Hepatocyte (in vitro differentiated cells): ENCODE data around the gene CD7. TPM values are rescaled to one million over a fixed set of nuclear protein-coding genes. Genes with fewer than 3 reads are reported as not detected.

Experiments used
- DNase-seq: peaks from one replicate; pipeline ENCODE4 v3.0.0-alpha.2; 2016; ENCODE audit warnings: low spot score
- H2AFZ ChIP-seq: fragments of 200-600 bp; sonication (generic); 2 replicates; pipeline ENCODE4 v1.6.0; 2016; ENCODE audit warnings: antibody characterized with exemption, mild to moderate bottlenecking
- H3K27ac ChIP-seq: fragments of 200-600 bp; sonication (generic); 2 replicates; pipeline ENCODE4 v1.5.1; 2016; ENCODE audit warnings: mild to moderate bottlenecking
- H3K27me3 ChIP-seq: fragments of 200-600 bp; sonication (generic); 2 replicates; pipeline ENCODE4 v1.6.1; 2016
- H3K36me3 ChIP-seq: fragments of 200-600 bp; sonication (generic); replicated peaks from 2 replicates; pipeline ENCODE4 v1.5.1; 2016; ENCODE audit warnings: low read depth; ENCODE audit not compliant: insufficient read depth
- H3K4me1 ChIP-seq: fragments of 200-600 bp; sonication (generic); 2 replicates; pipeline ENCODE4 v1.5.1; 2016; ENCODE audit warnings: mild to moderate bottlenecking, moderate library complexity; ENCODE audit not compliant: insufficient read depth
- H3K4me2 ChIP-seq: fragments of 200-600 bp; sonication (generic); 2 replicates; pipeline ENCODE4 v1.6.0; 2016
- H3K4me3 ChIP-seq: fragments of 200-600 bp; sonication (generic); 2 replicates; pipeline ENCODE4 v1.5.1; 2016; ENCODE audit warnings: mild to moderate bottlenecking
- H3K79me2 ChIP-seq: fragments of 200-600 bp; sonication (generic); 2 replicates; pipeline ENCODE4 v1.6.0; 2017; ENCODE audit warnings: mild to moderate bottlenecking
- H3K9me2 ChIP-seq: fragments of 200-600 bp; sonication (generic); replicated peaks from 2 replicates; pipeline ENCODE4 v1.6.0; 2017; ENCODE audit warnings: mild to moderate bottlenecking; ENCODE audit not compliant: insufficient read depth
- H3K9me3 ChIP-seq: fragments of 200-600 bp; sonication (generic); 2 replicates; pipeline ENCODE4 v1.5.1; 2016; ENCODE audit warnings: low read depth, mild to moderate bottlenecking
- H4K20me1 ChIP-seq: fragments of 200-600 bp; sonication (generic); 2 replicates; pipeline ENCODE4 v1.6.0; 2016; ENCODE audit warnings: mild to moderate bottlenecking; ENCODE audit not compliant: insufficient read depth, poor library complexity, severe bottlenecking
- EZH2 ChIP-seq: fragments of 200-600 bp; sonication (generic); IDR thresholded peaks from 2 replicates; pipeline ENCODE4 v1.6.1; 2016; ENCODE audit warnings: antibody characterized with exemption, mild to moderate bottlenecking, borderline replicate concordance
- EZH2phosphoT487 ChIP-seq: fragments of 200-600 bp; sonication (generic); IDR thresholded peaks from one replicate; pipeline ENCODE4 v1.6.1; 2018; ENCODE audit warnings: antibody characterized with exemption, mild to moderate bottlenecking, low read depth, moderate library complexity; ENCODE audit not compliant: unreplicated experiment, severe bottlenecking
- WGBS: methylation state at CpG from one replicate; pipeline ENCODE4 v1.1.6; 2016; ENCODE audit warnings: low lambda C conversion rate; ENCODE audit errors: missing lambda C conversion rate; 5-methylcytosine and 5-hydroxymethylcytosine counted together
- polyA plus RNA-seq: library from polyadenylated mRNA; unstranded; fragments of >200 nt; fragmentation: Nextera tagmentation; extraction: Ambion mirVana; gene quantifications from 2 replicates; pipeline ENCODE4 v1.2.1, GENCODE V29; 2016
- total RNA-seq: library from RNA; depleted of rRNA; stranded (reverse); fragments of >200 nt; gene quantifications from 2 replicates; pipeline ENCODE4 v1.2.3, GENCODE V29; 2014
- TF ChIP-seq, protein P1 (sequence below): fragments of 200-600 bp; sonication (generic); IDR thresholded peaks from 2 replicates; pipeline ENCODE4 v1.5.1; 2016; ENCODE audit warnings: antibody characterized with exemption, mild to moderate bottlenecking; ENCODE audit not compliant: poor library complexity

The CD7 gene
- total and polyA plus RNA-seq, 2 experiments from 2014 or later, result 1.8 to 7.0 TPM

DNA sequence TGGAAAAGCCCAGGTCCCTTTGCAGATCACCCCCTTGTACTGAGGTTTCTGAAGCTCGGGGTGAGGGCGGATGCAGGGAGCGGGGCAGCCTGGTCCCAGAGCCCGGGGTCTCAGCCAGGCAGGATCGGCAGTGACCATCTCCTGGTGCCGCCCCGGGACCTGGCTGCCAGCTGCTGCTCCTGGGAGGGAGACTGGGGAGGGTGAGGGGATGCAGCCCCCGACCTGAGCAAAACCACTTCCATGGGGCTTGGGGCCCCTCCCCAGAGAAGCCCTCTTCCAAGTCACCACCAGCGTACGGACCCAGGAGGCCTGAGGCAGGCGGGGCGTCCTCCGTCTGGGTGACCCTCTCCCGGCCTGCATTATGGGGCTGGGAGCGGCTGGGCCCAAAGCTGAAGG, 14.8 kb downstream of the CD7 start:
- no peaks in the 10 kb centered on the region for H3K9me3 ChIP-seq
- H3K27ac ChIP-seq, result no peak overlapping the region
- H3K4me2 ChIP-seq, result no peak overlapping the region
- 98% methylated on average over 15 of the region's 15 CpGs for WGBS
- no peak for DNase-seq
- TF ChIP-seq EZH2, result no peak
- TF ChIP-seq, protein P1, sequence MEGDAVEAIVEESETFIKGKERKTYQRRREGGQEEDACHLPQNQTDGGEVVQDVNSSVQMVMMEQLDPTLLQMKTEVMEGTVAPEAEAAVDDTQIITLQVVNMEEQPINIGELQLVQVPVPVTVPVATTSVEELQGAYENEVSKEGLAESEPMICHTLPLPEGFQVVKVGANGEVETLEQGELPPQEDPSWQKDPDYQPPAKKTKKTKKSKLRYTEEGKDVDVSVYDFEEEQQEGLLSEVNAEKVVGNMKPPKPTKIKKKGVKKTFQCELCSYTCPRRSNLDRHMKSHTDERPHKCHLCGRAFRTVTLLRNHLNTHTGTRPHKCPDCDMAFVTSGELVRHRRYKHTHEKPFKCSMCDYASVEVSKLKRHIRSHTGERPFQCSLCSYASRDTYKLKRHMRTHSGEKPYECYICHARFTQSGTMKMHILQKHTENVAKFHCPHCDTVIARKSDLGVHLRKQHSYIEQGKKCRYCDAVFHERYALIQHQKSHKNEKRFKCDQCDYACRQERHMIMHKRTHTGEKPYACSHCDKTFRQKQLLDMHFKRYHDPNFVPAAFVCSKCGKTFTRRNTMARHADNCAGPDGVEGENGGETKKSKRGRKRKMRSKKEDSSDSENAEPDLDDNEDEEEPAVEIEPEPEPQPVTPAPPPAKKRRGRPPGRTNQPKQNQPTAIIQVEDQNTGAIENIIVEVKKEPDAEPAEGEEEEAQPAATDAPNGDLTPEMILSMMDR, result no peak
- TF ChIP-seq EZH2phosphoT487, result no peak
- H3K4me1 ChIP-seq, result peaks cover 45% of the 10 kb centered on the region
- H3K27me3 ChIP-seq, result no peaks in the 10 kb centered on the region
- no peaks in the 10 kb centered on the region for H4K20me1 ChIP-seq
- no peaks in the 10 kb centered on the region for H3K36me3 ChIP-seq
- H3K9me2 ChIP-seq, result no peaks in the 10 kb centered on the region
- H3K79me2 ChIP-seq, result no peaks in the 10 kb centered on the region
- H2AFZ ChIP-seq, result no peak overlapping the region
- no peak overlapping the region for H3K4me3 ChIP-seq

DNA sequence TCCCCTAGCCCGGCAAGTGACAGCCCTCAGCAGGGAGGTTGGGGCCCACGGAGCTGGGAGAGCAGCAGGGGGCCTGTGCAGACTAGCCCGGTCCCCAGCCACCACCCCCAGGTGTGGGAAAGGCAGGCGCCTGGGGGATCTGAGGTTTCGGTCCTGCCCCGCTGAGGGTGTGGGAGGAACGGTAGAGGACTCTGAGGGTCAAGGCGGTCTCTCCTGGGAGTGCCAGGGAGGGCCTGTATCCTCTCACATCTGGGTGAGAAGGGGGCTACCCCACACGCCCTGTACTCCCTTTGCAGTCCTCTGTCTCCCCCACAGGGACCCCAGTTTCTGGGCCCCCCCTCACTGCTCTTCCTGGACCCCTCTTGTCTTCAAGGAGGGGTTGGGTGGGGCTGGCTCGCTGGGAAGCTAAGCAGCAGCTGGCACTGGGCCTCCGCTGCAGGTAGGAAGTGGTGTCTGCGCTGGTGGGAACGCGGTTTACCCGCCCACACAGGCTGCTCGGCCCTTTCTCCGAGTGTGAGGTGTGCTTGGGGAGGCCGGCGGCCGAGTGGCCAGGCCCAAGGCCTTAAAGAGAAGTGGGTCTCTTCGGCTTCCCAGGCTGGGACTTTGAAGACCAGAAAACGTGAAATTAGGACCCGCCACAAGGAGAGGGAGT, 15.4 kb downstream of the CD7 start:
- WGBS, result 88% methylated on average over 23 of the region's 23 CpGs
- H3K4me2 ChIP-seq, result no peak overlapping the region
- H3K4me3 ChIP-seq, result no peak overlapping the region
- no peak for TF ChIP-seq EZH2
- TF ChIP-seq EZH2phosphoT487, result no peak
- TF ChIP-seq, protein P1, result no peak
- no peaks in the 10 kb centered on the region for H4K20me1 ChIP-seq
- H3K9me2 ChIP-seq, result no peaks in the 10 kb centered on the region
- no peak overlapping the region for H3K27ac ChIP-seq
- no peaks in the 10 kb centered on the region for H3K27me3 ChIP-seq
- no peaks in the 10 kb centered on the region for H3K79me2 ChIP-seq
- DNase-seq, result no peak
- no peak overlapping the region for H2AFZ ChIP-seq
- H3K9me3 ChIP-seq, result no peaks in the 10 kb centered on the region
- H3K36me3 ChIP-seq, result no peaks in the 10 kb centered on the region
- H3K4me1 ChIP-seq, result peaks cover 50% of the 10 kb centered on the region

DNA sequence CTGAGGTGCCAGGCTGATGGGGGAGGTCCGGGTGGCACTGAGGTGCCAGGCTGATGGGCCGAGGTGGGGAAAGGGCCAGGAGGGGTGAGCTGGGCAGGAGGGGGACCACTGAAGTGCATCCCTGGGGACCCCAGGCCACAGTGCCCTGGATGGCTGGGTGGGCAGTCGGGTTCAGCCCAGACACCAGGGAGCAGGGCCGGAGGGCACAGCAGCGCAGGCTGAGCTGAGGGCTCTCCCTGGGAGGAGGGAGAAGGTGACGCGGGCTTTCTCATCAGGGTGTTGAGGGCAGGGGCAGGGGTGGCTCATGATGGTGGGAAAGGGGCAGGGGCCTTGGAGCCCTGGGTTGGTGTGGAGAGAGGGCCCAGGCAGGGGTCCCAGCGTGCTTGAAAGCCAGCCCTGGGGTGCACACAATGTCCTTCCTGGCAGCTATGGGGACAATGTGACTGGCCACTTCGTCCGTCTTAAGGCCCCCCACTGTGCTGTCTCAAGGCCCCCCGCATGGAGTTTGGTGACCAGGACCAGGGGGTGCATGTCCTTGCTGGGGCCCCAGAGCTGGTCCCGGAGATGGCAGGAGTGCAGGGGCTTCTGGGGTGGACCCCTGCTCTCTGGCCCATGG, 16.0 kb downstream of the CD7 start:
- Histone ChIP-seq H3K79me2 (no peaks in the 10 kb centered on the region), H4K20me1 (no peaks in the 10 kb centered on the region), H3K27ac (no peak overlapping the region), H3K9me2 (no peaks in the 10 kb centered on the region), H3K36me3 (no peaks in the 10 kb centered on the region), H3K4me2 (no peak overlapping the region), H3K9me3 (no peaks in the 10 kb centered on the region), H3K27me3 (no peaks in the 10 kb centered on the region), H3K4me3 (no peak overlapping the region), H2AFZ (no peak overlapping the region), H3K4me1 (peaks cover 54% of the 10 kb centered on the region)
- 93% methylated on average over 11 of the region's 12 CpGs for WGBS
- no peak for TF ChIP-seq EZH2phosphoT487
- TF ChIP-seq, protein P1, result no peak
- no peak for TF ChIP-seq EZH2
- DNase-seq, result no peak
